ENCODE results near the gene TACC2.

The TACC2 gene

DNA sequence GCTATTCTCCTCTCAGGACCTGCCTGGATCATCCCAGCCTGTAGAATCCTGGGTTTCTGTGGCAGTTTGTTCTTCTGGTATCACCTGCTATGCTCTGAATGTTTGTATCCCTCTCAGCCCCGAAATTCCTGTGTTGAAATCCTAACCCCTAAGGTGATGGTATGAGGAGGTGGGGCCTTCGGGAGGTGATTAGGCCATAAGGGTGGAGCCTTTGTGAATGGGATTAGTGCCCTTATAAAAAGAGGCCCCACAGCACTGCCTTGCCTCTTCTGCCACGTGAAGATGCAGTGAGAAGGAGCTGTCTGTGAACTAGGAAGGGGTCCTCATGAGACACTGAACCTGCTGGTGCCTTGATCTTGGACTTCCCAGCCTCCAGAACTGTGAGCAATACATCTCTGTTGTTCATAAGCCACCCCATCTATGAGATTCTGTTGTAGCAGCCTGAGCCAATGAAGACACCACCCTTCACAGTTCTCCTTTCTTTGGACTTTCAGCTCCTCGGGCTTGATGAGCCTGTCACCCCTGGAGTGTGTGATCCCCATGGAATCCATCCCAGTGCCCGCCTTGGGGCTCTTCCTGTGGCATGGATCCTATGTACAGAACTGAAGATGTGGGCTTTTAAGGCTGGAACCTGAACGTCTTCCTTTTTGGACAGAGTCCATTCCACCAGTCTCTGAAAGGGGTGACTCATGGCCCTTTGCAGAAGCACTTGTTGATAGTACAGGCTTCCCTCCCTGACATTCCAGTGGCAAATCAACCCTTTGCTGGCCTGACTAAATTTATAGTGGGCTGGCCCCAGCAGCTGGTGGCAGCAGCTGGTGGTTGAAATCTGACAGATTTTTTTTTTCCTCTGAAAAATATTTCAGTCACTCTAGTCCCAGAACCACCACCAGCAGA, 138.0 kb downstream of the TACC2 start:
- FAIRE-seq: no peak

DNA sequence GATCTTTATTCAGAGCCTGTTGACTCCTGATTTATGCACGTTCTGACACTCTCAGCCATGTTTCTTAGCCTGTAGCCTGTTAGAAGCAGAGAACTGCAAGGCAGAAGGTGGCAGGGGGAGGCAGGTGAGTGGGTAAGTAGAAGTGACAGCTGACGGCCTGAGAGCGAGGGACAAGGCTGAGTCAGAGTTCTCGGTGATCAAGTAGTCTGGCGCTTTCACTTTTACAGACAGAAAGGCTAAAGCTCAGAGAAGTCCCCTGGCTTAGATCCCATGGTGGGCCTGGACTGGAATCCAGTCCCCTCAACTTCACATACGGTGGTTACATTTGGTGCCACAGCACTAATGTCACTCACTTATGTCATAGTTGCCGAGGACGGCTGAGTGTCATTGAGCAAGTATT, 139.0 kb downstream of the TACC2 start:
- no peak for FAIRE-seq

DNA sequence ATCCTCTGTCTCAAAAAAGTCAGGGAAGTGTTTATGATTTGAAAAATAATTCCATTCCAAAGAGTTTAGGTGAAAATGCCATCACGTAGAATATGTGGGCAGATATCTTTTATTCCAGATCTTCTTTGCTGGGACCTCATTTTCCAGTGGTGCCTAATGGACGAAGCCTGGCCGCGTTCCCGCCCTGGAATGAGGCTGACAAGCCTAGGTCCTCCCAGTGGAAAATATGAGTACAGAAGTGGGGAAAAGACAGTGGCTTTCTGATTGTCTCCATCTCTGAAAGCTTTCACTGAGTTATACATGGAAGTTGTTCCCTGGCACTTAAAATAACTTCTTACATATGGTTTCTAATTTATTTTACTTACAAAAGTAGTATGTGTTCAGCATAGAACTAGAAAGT, 139.4 kb downstream of the TACC2 start:
- FAIRE-seq: no peak

DNA sequence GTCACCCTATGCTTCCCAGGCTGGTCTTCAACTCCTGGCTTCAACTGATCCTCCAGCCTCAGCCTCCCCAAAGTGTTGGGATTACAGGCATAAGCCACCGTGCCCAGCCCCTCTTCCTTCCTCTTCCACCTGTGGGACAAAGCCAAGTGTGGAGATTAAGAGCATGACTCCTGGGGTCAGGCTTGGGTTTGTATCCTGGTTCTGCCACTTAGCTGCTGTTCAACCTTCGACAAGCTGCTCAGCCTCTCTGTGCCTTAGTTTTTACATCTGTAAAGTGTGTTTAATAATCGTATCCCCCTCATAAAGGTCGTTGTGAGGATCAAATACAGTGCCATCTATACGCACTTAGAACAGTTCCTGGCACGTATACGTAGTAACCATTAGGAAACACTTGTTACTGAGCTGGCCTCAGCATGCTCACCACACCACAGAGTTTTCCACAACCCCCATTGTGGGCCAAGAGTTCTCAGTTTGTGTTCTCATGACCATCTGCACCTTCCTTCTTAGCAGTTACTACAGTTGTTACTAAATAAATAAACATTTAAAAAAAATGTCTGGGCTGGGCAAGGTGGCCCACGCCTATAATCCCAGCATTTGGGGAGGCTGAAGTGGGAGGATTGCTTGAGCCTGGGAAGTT, 141.6 kb downstream of the TACC2 start:
- no peak for FAIRE-seq

DNA sequence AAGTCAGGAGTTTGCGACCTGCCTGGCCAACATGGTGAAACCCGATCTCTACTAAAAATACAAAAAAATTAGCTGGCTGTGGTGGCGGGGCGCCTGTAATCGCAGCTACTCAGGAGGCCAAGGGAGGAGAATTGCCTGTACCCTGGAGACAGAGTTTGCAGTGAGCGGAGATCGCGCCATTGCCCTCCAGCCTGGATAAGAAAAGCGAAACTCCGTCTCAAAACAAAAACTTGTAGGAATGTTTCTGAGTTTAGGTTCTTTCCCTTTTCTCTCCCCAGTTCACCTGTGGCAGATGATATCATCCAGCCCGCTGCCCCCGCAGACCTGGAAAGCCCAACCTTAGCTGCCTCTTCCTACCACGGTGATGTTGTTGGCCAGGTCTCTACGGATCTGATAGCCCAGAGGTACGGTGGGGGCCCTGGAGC, 143.4 kb downstream of the TACC2 start:
- FAIRE-seq: no peak

DNA sequence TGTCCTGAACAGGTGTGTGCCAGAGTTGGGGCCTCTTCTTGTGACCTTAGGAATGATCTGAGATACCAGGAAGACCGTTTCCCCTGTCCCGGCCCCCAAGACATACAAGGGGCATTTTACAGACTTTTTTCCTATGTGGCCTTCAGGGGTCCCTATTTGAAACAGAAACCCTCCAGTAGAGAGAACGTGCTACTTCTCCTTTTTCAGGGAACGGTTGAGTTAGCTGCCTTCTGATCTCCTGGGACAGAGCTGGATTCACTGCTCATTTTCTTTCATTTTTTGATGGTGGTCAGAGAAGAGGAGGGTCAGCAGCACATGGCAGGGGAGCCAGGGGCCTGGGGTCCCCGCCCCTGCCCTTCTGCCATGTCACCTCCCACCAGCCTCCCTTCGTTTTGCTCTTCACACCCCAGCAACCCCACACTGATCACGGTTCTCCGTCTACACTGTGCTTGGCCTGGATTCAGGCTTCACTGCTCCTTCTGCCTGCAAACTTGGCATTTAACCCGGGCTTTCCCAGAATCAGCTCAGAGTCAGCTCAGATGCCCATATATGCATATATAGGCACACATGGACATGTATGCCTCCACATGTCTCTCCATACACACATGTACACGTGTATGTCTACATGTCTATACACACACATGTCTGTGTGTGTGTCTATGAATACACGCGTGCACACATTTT, 144.1 kb downstream of the TACC2 start:
- no peak for FAIRE-seq

DNA sequence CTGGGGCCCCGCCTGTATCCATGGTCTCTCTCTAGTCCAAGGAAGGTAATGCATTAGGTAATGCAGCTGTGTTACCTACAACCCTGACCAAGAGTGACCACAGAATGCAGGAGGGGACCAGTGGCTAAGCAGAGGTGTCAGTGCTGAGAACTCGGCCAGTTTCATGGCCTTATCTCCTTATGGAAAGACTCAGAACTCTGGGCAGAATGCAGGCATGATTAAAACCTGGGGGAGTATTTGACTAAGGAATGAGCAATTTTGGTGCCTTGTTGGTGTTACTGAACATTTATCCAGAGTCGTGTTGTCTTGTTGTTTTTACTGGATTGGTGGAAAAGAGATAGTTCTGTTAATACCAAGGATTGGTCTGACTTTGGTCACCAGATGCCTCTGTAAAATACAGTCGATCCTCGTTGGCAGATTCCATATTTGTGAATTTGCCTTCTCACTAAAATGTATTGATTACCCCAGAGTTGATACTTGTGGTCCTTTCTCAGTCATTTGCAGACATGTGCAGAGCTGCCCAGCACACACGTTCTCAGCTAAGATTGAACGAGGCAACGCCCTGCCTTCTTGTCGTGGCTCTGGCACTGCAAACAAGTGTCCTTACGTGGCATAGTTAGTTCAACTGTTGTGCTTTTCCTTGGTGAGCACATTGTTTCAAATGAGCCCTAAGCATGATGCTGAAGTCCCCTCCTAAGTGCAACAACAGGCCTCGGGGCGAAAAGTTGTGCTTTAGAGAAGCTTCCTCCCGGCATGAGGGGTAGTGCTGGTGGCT, 146.5 kb downstream of the TACC2 start:
- FAIRE-seq: no peak

DNA sequence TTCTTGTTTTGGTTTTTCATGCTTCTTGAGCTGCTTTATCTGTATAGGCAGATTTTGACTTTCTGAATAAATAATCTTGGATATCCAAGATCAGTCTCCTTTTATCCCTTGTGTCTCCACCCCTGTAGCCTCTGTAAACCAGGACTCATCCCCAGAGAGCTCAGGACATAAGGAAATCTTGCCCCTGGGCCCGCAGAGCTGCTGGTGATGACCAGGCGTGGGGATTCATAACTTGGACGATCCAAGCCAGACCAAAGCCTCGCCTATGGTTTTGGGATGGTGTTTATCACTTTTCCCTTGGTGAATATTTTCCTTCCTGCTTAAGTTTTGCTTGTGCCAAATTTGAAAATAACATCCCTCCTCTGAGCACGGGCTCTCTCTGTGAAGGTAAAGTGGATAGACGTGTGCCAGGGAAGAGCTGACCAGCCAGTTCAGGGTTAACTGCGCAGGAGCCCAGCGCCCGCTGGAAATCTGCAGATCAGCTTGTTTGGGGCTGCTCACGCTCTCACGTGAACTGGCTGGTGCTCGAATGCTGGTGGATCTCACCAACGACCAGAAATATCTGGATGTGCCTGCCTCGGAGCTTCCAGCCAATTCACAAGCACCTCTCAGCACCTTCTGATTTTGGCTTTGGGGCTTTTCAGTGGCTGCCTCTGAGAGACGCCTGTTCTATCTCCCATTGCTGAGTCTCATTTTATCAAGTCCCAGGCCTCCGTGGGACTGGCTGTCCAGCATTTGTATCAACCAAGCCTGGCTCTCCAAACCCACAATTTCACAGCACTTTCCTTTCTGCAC, 150.1 kb downstream of the TACC2 start:
- FAIRE-seq: no peak

DNA sequence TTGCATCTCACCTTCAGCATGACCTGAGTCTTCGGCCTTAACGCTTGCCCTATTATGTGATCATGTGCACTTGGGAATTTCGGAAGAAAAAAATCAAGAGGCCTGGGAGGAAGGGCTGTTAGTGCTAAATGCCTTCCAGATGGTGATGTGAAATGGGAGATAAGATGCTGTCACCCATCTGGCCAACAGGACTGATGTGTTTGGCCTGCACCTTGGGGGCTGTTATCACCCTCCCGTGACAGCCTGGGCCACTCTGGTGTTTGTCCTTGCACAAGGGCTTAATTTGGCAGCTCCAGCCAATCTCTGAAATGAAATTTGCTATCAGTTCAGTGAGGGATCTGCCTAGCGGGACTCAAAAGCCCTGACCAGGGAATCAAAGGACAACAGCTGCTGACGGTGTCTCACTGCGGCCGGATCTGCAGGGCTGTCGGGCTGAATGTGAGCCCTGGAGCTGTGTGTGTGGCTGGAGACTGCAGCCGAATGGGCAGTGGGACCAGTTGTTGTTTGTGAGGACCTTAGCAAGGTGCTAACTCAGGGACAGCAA, 150.7 kb downstream of the TACC2 start:
- FAIRE-seq: no peak

DNA sequence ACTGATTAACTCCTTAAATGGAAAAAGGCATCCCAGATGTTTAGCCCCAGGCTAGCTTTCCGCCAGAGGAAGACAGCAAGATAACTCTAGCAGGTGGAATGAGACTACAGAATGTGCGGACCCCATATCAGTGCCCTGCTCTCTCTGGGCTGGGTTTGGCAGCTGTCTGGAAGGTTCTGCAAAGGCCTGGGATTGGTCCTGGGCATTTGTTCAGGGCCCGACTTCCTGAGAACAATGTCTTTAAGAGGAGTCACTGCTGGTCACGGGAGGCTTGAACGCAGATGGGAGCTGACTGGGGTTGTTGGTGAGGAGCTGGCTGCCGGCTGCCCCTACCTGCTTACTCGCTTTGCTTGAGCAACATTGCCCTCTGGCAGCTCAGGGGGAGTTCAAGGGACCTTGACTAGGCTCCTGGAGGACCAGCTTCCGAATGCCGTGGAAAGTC, 151.5 kb downstream of the TACC2 start:
- FAIRE-seq: no peak

DNA sequence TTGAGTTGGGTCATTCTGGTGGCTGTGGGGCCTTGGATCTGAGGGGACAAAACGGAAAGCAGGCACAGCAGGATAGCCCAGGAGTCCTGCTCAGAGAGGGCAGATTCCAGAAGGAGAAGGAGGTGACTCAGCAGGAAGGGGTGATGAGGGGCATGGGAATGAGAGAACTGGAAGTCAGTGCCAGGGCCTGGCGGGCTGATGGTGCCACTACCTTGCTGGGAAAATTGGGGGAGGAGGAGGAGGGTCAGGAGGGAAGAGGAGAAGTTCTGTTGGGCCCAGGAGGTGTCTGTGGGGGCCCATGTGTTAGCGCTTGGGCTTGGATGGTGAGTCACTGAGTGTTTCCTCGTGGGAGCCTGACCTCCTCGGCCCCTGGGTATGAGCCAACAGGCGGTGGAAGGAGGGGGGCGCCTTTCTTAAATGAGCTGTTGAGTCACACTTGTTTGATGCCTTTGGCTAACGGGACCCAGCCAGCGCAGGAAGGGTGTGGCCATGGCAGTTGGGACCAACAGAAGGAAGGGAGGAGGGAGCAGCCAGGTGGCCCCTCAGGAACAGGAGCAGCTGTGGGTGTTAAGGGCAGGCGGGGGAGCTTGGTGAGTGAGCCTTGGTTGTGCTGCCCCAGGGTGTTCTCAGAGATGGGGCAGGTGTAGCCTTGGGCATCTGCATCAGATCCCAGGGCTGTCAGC, 152.1 kb downstream of the TACC2 start:
- no peak for FAIRE-seq

DNA sequence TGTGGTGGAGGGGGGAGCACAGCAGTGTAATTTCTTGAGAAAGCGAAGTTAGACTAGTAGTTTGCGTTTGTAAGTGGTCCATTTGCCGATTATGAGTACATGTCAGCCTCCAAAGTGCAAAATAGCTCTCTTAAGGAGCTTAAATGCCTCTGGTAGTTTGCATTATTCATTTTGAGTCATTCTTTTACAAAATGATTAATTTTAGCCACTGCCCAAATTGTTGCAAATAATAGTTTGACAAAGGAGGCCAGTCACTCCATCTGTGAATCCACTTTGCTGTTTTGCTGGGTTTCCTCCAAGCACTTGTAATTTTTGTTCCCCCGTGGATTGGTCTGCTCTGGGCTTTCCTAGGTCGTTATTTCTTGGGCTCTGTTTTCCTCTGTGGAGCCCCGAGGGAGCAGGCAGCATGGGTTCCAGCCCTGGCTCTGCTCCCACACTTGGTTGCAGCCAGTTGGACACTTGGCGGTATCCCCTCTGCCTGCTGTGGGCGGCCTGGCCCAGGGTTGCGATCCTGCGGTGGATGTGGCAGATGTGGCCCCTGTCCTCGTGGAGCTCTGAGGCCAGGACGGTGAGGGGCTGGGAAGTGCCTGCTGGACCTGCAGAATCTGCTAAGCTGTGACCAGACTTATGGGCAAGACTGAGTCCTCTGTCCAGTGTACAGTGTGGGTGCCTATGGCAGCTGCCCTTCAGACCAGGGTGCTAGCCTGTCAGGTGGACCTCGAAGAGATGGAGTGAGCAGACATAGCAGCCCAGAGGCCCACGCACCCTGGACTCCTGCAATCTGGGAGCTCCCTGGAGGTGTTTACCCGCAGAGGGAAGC, 153.1 kb downstream of the TACC2 start:
- no peak for FAIRE-seq

DNA sequence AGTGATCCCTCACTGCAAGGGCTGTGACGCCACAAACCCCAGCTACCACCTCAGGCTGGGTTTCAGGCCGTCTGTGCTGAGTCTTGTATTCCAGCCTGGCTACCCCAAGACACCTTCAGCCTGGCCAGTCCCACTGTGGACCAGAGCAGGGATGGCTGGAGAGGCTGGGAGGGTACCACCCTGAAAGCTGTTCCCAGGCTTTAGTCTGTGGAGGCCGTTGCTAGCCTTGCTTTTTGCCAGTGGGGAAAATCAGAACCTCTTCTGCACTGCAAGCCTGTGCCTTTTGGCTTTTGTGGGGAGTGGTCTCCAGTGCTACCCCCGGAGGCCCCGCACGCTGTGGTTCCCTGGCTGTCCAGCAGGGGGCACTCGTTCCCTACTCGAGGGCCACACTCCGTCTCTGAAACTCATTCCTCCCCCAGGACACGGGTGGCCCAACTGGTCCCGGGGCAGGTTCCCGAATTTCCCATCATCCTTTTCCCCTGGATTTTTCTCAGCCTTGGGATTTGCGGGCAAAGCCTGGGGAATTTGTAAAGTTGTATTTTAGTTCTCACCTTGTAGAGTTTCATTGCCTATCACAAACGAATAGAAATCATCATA, 153.8 kb downstream of the TACC2 start:
- no peak for FAIRE-seq

DNA sequence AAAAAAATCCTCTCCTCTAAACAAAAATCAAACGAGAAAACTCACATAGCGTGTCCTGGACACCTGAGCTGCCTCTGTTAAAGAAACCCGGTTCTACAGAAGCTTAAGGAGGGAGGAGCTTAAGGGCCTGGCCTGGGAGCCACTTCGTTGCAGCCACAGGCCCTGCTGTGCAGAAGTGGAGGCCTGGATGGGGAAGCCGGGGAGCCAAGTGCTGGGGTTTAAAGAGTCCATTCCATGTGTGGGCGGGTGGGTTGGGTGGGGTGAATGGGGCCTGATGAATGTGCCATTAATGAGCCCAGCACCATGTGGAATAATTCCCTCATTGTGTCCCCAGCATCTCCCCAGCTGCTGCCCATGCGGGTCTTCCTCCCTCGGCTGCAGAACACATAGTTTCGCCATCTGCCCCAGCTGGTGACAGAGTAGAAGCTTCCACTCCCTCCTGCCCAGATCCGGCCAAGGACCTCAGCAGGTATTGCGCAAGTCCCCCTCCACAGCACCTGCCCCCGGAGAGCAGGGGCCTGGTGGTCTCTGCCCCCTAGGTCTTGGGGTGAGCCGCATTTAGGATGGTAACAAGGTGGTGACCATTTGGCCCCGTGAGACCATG, 154.4 kb downstream of the TACC2 start:
- FAIRE-seq: no peak

DNA sequence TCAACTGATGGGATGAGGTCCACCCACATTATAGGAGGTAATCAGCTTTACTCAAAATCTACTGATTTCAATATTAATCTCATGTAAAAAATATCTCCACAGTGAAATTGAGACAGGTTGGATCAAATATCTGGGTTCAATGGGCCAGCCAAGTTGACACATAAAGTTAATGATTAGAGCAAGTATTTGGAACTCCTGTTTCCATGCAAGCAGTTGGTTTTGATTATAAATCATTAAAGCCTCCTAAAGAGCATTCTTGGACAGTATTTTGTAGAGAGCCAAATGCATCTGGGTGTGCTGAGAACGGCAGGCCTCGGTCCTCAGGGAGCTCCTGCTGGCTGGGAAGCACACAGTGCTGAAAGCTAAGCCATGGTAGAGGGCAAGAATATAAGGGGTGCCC, 155.2 kb downstream of the TACC2 start:
- FAIRE-seq: no peak

DNA sequence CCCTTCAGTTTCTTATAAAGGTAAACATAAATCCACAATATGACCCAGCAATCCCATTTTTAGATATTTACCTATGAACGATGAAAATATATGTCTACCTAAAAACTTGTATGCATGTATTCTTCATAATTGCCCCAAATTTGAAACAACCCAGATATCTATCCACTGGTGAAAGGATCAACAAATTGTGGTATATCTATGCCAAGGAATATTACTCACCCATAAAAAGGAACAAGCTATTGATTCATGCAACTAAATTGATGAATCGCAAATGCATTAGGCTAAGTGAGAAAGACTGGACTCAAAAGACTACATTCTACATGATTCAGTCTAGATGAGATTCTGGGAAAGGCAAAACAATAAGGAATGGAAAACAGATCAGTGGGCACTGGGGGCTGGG, 156.2 kb downstream of the TACC2 start:
- FAIRE-seq: no peak

DNA sequence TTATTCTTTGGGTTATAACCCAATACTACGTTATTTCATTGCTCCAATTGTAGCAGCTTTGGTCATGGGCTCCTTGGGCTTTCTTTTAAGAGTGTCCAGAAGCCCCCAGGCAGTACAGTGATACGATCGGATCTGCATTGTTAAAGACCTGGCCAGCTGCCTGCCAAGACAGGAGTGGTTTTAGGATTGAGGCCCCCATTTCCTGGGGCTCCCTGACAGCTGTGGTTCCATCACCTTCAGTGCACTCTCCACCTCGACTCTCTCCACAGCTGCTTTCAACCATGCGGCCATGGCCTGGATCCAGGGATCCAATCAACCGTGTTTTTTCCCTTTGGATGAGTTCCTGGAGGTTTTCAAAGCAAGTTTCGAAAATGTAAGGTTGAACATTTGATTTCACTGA, 158.7 kb downstream of the TACC2 start:
- no peak for FAIRE-seq

DNA sequence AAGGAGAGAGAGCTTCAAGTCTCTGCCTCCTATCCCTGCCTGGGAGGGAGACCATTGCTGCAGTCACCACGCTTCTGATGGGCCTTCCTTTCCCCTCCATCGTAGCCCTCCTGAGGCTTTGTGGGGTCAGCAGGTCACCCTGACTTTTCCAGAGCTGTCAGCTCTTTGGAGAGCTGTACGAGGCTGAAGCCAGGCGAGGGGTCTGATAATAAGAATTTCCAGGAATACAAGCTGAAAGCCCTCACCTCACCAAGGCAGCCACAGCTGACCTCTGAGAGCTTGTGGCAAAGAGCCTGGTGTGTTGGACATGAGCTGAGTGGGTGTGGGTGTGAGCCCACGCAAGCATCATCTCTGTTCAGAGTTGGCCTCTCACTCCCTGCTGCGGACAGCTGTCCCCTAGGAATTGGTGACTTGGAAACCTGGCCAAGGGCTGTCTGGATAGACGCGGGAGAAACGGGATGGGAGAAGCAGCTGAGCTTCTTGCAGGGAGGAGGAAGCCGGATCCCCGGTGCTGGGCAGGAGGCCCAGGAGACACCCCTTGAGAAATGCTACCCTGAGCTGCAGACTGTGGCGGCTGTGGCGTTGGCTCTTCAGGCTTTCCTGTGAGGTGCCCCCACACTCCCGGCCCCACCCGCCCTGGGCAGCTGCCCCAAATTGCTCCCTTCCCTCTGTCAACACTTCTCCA, 160.1 kb downstream of the TACC2 start:
- FAIRE-seq: no peak
